Calu3 (cell line): Measurements from ENCODE around the gene FAM13A. TPM values are rescaled to one million over a fixed set of nuclear protein-coding genes. Genes with fewer than 3 reads are reported as not detected.
A peak's percentile ranks its signal among the peaks of the same experiment; 100 is the strongest.
"Not testable (repeated sequence)": the region's sequence is repeated elsewhere in the genome, so short reads cannot be mapped to it uniquely, and the experiment has no call there.

ENCODE experiments used
- BruUV-seq: library from RNA; stranded (reverse); fragments of 400-500 nt; replicated peaks from 2 replicates; lab custom pipeline; 2021; lab: Mats Ljungman, UMichigan
- CTCF ChIA-PET: fragments of 300-600 bp; sonication (Branson Sonifier 250); formaldehyde crosslinking; loops from one replicate; lab custom pipeline; 2022; ENCODE audit warnings: antibody characterized with exemption; lab: Charles Lee
- DNase-seq: peaks from one replicate; pipeline ENCODE4 v3.0.0; 2022
- H3K27ac Mint-ChIP-seq: one replicate; pipeline ENCODE4 v1.8.0; 2022; ENCODE audit warnings: mixed read lengths; ENCODE audit not compliant: unreplicated experiment
- H3K27me3 Mint-ChIP-seq: one replicate; pipeline ENCODE4 v1.8.0; 2022; ENCODE audit warnings: mixed read lengths; ENCODE audit not compliant: unreplicated experiment
- H3K36me3 Mint-ChIP-seq: one replicate; pipeline ENCODE4 v1.8.0; 2022; ENCODE audit warnings: mild to moderate bottlenecking, moderate library complexity, mixed read lengths; ENCODE audit not compliant: insufficient read depth, unreplicated experiment
- H3K4me1 Mint-ChIP-seq: one replicate; pipeline ENCODE4 v1.8.0; 2022; ENCODE audit warnings: mild to moderate bottlenecking, low read depth, mixed read lengths; ENCODE audit not compliant: unreplicated experiment
- H3K4me3 Mint-ChIP-seq: one replicate; pipeline ENCODE4 v1.8.0; 2022; ENCODE audit warnings: mild to moderate bottlenecking, low read depth, moderate library complexity, mixed read lengths; ENCODE audit not compliant: unreplicated experiment
- H3K9me3 Mint-ChIP-seq: one replicate; pipeline ENCODE4 v1.8.0; 2022; ENCODE audit warnings: low read depth, mixed read lengths; ENCODE audit not compliant: unreplicated experiment
- CTCF ChIP-seq: fragments of 200-600 bp; IDR thresholded peaks from one replicate; pipeline ENCODE4 v1.8.0; 2022; ENCODE audit warnings: antibody characterized with exemption; ENCODE audit not compliant: unreplicated experiment
- intact Hi-C: fragments of 100-400 bp; cut with micrococcal nuclease; formaldehyde crosslinking; loops from one replicate; pipeline ENCODE4 v1.10.0; 2022; ENCODE audit not compliant: unreplicated experiment
- total RNA-seq: library from RNA; stranded (reverse); gene quantifications from 2 replicates; pipeline ENCODE4 v1.2.3, GENCODE V29; 2022

Gene FAM13A
- total RNA-seq, 1 experiment from 2014 or later, result 13.5 TPM

- no peak for DNase-seq
- no TSS peak for BruUV-seq
- Mint-ChIP-seq H3K36me3 (no peaks in the 10 kb centered on the region), H3K4me3 (no peak overlapping the region), H3K27ac (no peak overlapping the region), H3K27me3 (no peaks in the 10 kb centered on the region), H3K4me1 (no peaks in the 10 kb centered on the region), H3K9me3 (no peaks in the 10 kb centered on the region)
- no peak for TF ChIP-seq CTCF
- intact Hi-C loops, result no loop called here
- CTCF ChIA-PET, result interaction anchor here (0.6 kb wide), 1 partner anchor 13 kb away, joined by 3 read pairs; no protein-coding TSS in a partner anchor
Measured at GRCh38 chr4:89067417-89067816, 10.4 kb upstream of the FAM13A start.

- intact Hi-C loops, result no loop called here
- Mint-ChIP-seq H3K4me1 (no peaks in the 10 kb centered on the region), H3K9me3 (peaks cover 3% of the 10 kb centered on the region), H3K27ac (no peak overlapping the region), H3K27me3 (no peaks in the 10 kb centered on the region), H3K36me3 (no peaks in the 10 kb centered on the region), H3K4me3 (no peak overlapping the region)
- no peak for TF ChIP-seq CTCF
- DNase-seq, result no peak
- no TSS peak for BruUV-seq
- CTCF ChIA-PET, result interaction anchor here (0.6 kb wide), 1 partner anchor 36 kb away, joined by 3 read pairs; no protein-coding TSS in a partner anchor
Measured at GRCh38 chr4:89064848-89065247, 7.9 kb upstream of the FAM13A start.

- BruUV-seq, H3K9me3 Mint-ChIP-seq, H3K27me3 Mint-ChIP-seq, H3K36me3 Mint-ChIP-seq, DNase-seq, CTCF ChIA-PET: not testable (repeated sequence)
- Mint-ChIP-seq H3K4me3 (peak overlapping the region; percentile 75), H3K4me1 (peaks cover 41% of the 10 kb centered on the region), H3K27ac (peak overlapping the region; percentile 52)
- intact Hi-C loops, result loop anchor here (5.0 kb wide), 1 partner anchor 54 kb away; the partner anchor contains the start of gene TIGD2
Measured at GRCh38 chr4:89057844-89058243, 859 bp upstream of the FAM13A start.

GRCh38 chr4:89056292-89056952, 563 bp downstream of the FAM13A start:
- Mint-ChIP-seq H3K27ac (peak overlapping the region; percentile 52), H3K36me3 (peaks cover 9% of the 10 kb centered on the region), H3K27me3 (no peaks in the 10 kb centered on the region), H3K4me3 (peak overlapping the region; percentile 75), H3K4me1 (peaks cover 43% of the 10 kb centered on the region), H3K9me3 (peaks cover 3% of the 10 kb centered on the region)
- BruUV-seq, result TSS peak; percentile 67
- intact Hi-C loops, result loop anchor here (5.0 kb wide), 1 partner anchor 56 kb away; the partner anchor contains the start of gene TIGD2
- DNase-seq, result no peak
- no peak for TF ChIP-seq CTCF
- CTCF ChIA-PET, result interaction anchor here (0.6 kb wide), 1 partner anchor 87 kb away, joined by 7 read pairs; no protein-coding TSS in a partner anchor
